Activated CD8-positive, alpha-beta memory T cell treated with anti-CD3 and anti-CD28 coated beads for 4 hours (primary cell): ENCODE data around the gene IP6K3.

Experiments
- DNase-seq, 2 donors: peaks; one replicate each; pipeline ENCODE4 v3.0.0-alpha.2; 2020; ENCODE audit warnings: low read depth in 2 of 2

Gene IP6K3

GRCh38 chr6:33746651-33747100 is at the start of gene IP6K3:
Gene IP6K3 (minus strand): TSS chr6:33746905. CDS start chr6:33735476, 11,429 bp downstream.
- no peak for DNase-seq

GRCh38 chr6:33794910-33795623 is 48.4 kb upstream of the IP6K3 start:
- no peak for DNase-seq

GRCh38 chr6:33792981-33793380 is 46.3 kb upstream of the IP6K3 start:
- no peak for DNase-seq

GRCh38 chr6:33791620-33792019 is 44.9 kb upstream of the IP6K3 start:
- no peak for DNase-seq

GRCh38 chr6:33790910-33791309 is 44.2 kb upstream of the IP6K3 start:
- no peak for DNase-seq

- DNase-seq, result no peak
These were observed 43.7 kb upstream of the IP6K3 start for GRCh38 chr6:33790379-33790778.

GRCh38 chr6:33789550-33789895 is 42.8 kb upstream of the IP6K3 start:
- no peak for DNase-seq

GRCh38 chr6:33788694-33789549 is 42.2 kb upstream of the IP6K3 start, which contains the start of gene LEMD2:
Gene LEMD2 (minus strand): TSS chr6:33789130. CDS start chr6:33789116, 14 bp downstream.
- peak; percentile 82 to 87 for DNase-seq

GRCh38 chr6:33787954-33788693 is 41.4 kb upstream of the IP6K3 start:
- peak; percentile 17 to 23 for DNase-seq

GRCh38 chr6:33787346-33787953 is 40.7 kb upstream of the IP6K3 start:
- no peak for DNase-seq

- DNase-seq, result no peak
These were observed 40.0 kb upstream of the IP6K3 start for GRCh38 chr6:33786736-33787135.

- DNase-seq, result no peak
These were observed 39.1 kb upstream of the IP6K3 start for GRCh38 chr6:33785778-33786177.

GRCh38 chr6:33784787-33785186 is 38.1 kb upstream of the IP6K3 start:
- DNase-seq, result no peak

GRCh38 chr6:33783781-33784520 is 37.2 kb upstream of the IP6K3 start:
- no peak for DNase-seq

GRCh38 chr6:33782561-33782960 is 35.9 kb upstream of the IP6K3 start:
- no peak for DNase-seq

- no peak for DNase-seq
These were observed 34.6 kb upstream of the IP6K3 start for GRCh38 chr6:33781131-33781975.

- DNase-seq, result no peak
These were observed 33.2 kb upstream of the IP6K3 start for GRCh38 chr6:33779895-33780294.

GRCh38 chr6:33779290-33779689 is 32.6 kb upstream of the IP6K3 start:
- no peak for DNase-seq

GRCh38 chr6:33778444-33779121 is 31.9 kb upstream of the IP6K3 start:
- DNase-seq, result no peak
